T-helper 1 cell treated with Interleukin-12 subunit alpha and Interleukin-12 subunit beta and Interleukin-4 antibody, amounts not matched to agents 30 μg/mL and 1 μg/mL, for 36 hours (primary cell): ENCODE measurements around the gene TXNDC15.
"Not testable (repeated sequence)": the region's sequence is repeated elsewhere in the genome, so short reads cannot be mapped to it uniquely, and the experiment has no call there.

Experiments used
- H3K27ac Mint-ChIP-seq: one replicate; pipeline ENCODE4 v1.8.0; 2021; ENCODE audit warnings: mild to moderate bottlenecking, mixed read lengths
- H3K27me3 Mint-ChIP-seq: one replicate; pipeline ENCODE4 v1.8.0; 2021; ENCODE audit warnings: low read depth, mixed read lengths
- H3K36me3 Mint-ChIP-seq: one replicate; pipeline ENCODE4 v1.8.0; 2021; ENCODE audit warnings: low read depth, mixed read lengths
- H3K4me1 Mint-ChIP-seq: one replicate; pipeline ENCODE4 v1.8.0; 2021; ENCODE audit warnings: low read depth, mixed read lengths
- H3K4me3 Mint-ChIP-seq: one replicate; pipeline ENCODE4 v1.8.0; 2021; ENCODE audit warnings: mild to moderate bottlenecking, moderate library complexity, mixed read lengths
- H3K9me3 Mint-ChIP-seq: one replicate; pipeline ENCODE4 v1.8.0; 2021; ENCODE audit warnings: mixed read lengths

The TXNDC15 gene

DNA sequence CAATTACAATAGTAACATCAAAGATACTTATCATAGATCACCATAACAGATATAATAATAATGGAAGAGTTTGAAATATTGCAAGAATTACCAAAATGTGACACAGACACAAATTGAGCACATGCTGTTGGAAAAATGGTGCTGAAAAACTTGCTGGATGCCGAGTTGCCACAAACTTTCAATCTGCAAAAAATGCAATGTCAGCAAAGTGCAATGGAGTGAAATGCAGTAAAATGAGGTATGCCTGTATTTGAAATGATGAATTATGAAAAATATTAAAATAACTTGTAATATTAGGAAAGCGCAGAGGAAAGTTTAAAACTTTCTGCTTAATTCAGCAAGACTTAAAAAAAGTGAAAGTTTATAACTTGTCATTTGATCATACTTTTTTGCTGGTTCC, 18.8 kb downstream of the TXNDC15 start:
- peaks cover 29% of the 10 kb centered on the region for H3K36me3 Mint-ChIP-seq
- no peaks in the 10 kb centered on the region for H3K27me3 Mint-ChIP-seq
- H3K4me3 Mint-ChIP-seq, result no peak overlapping the region
- H3K9me3 Mint-ChIP-seq, result no peaks in the 10 kb centered on the region
- no peak overlapping the region for H3K27ac Mint-ChIP-seq
- peaks cover 3% of the 10 kb centered on the region for H3K4me1 Mint-ChIP-seq

DNA sequence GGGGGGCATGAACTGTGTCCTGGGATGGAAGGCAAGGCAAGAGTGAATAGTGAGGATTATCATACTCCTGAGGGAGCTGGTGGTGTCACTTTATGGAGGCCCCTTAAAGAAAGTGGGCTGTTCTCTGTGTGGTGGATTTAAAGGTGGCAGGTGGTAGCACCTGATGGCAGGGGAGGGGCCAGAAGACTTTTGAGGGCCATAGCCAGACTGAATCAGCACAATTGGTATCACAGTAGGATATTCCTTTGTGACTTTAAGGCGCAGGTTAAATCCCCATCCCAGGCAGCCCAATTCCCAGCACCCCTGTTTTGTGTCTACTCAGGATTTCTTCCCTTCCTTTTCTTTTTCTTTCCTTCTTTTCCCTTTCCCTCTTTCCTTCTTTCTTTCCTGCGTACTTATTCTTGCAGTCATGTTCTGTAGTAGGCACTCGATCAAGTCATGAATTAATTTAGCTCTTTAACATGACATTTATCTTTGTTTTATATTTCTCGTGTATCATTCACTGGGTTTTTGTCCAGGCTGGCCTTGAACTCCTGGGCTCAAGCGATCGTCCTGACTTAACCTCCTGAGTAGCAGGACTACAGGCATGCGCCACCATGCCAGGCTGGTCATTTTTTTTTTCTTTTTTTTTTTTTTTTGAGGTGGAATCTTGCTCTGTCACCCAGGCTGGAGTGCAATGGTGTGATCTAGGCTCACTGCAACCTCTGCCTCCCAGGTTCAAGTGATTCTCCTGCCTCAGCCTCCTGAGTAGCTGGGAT, 19.8 kb downstream of the TXNDC15 start:
- H3K27me3 Mint-ChIP-seq, result no peaks in the 10 kb centered on the region

DNA sequence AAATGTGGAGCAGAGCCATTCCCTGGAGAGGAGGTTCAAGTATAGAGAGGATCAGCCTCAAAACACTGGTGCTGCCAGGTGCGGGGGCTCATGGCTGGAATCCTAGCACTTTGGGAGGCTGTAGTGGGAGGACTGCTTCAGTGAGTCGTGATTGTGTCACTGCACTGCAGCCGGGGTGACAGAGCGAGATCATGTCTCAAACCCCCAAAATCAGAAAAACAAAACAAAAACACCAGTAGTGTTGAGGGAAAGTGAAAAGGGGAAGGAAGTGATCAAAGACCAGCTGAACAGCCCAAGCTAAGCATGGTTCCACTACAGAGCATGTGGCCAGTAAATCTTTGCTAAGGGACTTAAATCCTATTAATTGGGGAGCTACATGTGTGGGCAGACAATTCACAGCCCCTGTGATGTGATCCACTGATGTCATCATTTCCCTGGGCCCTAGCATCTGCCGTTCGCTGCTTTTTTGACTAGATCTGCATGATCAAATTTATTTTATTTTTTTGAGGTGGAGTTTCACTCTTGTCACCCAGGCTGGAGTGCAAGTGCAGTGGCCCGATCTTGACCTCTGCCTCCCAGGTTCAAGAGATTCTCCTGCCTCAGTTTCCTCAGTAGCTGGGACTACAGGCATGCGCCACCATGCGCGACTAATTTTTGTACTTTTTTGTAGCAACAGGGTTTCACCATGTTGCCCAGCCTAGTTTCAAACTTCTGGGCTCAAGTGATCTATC, 28.1 kb downstream of the TXNDC15 start:
- Mint-ChIP-seq H3K27me3 (no peaks in the 10 kb centered on the region), H3K4me1 (peaks cover 13% of the 10 kb centered on the region), H3K9me3 (no peaks in the 10 kb centered on the region), H3K36me3 (peaks cover 8% of the 10 kb centered on the region), H3K4me3 (no peak overlapping the region), H3K27ac (no peak overlapping the region)

More for the DNA sequence above, 19.8 kb downstream of the TXNDC15 start:
- H3K27ac Mint-ChIP-seq, result no peak overlapping the region
- H3K9me3 Mint-ChIP-seq, result no peaks in the 10 kb centered on the region
- peaks cover 3% of the 10 kb centered on the region for H3K4me1 Mint-ChIP-seq
- H3K36me3 Mint-ChIP-seq, result peaks cover 29% of the 10 kb centered on the region
- no peak overlapping the region for H3K4me3 Mint-ChIP-seq

DNA sequence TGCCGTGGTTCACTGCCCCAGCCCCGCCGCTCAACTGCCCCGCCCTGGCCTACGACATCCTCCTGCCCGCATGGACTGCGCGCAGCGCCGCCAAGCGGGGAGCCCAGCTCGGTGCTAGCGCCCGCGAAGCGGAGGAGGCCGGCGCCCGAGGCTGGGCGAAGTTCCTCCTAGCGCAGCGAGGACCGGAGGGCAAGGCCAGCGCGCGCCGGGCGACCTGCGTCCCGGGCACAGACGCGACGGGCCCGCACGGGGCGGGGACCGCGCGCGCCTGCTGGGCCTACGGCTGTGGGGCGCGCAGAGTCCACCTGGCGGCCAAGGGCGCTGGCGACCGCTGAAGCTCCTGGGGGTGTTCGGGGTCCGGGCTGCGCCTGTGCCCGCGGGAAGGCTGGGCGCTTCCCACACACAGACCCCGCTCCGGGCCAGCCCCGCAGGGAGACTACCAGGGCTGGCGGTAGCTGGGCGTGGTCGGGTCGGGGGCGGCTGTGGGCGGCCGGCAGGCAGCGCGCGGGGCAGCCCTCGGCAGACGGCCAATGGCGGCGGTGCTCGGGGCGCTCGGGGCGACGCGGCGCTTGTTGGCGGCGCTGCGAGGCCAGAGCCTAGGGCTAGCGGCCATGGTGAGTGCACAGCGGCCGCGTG, 30.6 kb downstream of the TXNDC15 start, which contains the start of gene PCBD2:
Gene PCBD2, plus strand, starts transcription at position 522 of the 636 bp plus-strand sequence. Its CDS starts 9 bp downstream, at position 531.
- peaks cover 8% of the 10 kb centered on the region for H3K36me3 Mint-ChIP-seq
- H3K27ac Mint-ChIP-seq, result peak within 1 kb of the TSS; percentile 95
- peaks cover 16% of the 10 kb centered on the region for H3K4me1 Mint-ChIP-seq
- H3K27me3 Mint-ChIP-seq, result no peaks in the 10 kb centered on the region
- no peaks in the 10 kb centered on the region for H3K9me3 Mint-ChIP-seq
- H3K4me3 Mint-ChIP-seq, result peak within 1 kb of the TSS; percentile 91

DNA sequence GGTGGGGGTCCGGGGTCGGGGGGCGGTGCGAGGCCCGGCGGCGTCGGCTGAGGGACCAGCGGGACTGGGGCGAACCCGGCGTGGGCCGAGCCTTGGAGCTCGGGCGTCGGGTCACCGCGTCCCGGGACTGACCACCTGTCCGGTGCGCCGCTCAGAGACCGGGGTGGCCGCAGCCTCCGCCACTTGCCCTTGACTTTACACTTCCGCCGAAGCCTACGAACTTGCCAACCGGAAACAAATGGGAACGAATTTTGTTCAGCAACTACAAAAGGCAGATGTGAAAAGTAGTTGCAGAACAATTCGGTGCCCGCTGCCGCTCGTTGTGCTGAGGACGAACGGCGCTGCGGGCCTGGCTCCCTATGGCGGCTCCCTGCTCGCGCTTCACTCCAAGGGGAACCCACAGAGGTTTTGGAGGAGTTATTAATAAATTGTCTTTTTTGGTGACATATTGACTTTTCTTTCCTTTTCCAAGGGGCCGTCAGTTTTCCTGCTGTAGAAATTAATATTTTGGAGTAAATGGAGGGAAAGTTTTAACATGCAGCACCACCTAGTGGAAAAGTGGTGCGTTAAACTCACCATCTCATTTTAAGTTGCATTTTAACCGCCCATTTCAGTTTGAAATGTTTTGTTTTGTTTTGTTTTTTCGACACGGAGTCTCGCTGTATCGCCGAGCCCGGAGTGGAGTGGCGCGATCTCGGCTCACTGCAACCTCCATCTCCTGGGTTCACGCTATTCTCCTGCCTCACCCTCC, 31.2 kb downstream of the TXNDC15 start:
- Mint-ChIP-seq H3K4me3 (peak overlapping the region; percentile 91), H3K27me3 (no peaks in the 10 kb centered on the region), H3K9me3 (no peaks in the 10 kb centered on the region), H3K36me3 (peaks cover 3% of the 10 kb centered on the region), H3K4me1 (peaks cover 20% of the 10 kb centered on the region), H3K27ac (peak overlapping the region; percentile 95)

DNA sequence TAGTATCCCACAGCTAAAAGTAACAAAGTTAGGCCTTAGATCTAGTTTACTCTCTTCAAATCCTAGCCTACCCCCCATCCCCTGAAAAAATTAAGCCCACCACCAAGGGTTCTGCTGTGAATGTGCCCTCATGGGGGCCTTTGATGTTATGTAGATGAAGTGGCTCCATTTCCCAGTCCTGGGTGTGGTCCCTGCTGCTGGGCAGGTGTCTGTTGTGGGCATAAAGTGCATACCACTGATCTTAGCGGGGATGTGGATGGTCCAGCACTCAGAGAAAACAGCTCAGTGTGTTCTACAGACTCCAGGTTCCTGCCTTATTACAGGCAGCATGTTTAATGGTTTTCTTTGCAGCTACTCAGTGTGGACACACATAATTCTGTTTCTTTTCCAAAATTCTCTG, 32.6 kb downstream of the TXNDC15 start:
- Mint-ChIP-seq H3K27ac (peak overlapping the region; percentile 31), H3K4me3 (no peak overlapping the region), H3K4me1 (peaks cover 20% of the 10 kb centered on the region)

GRCh38 chr5:134910752-134911151, 36.6 kb downstream of the TXNDC15 start:
- H3K4me3 Mint-ChIP-seq, H3K27ac Mint-ChIP-seq, H3K9me3 Mint-ChIP-seq, H3K36me3 Mint-ChIP-seq, H3K27me3 Mint-ChIP-seq: not testable (repeated sequence)
- H3K4me1 Mint-ChIP-seq, result peaks cover 13% of the 10 kb centered on the region

More for the DNA sequence above, 32.6 kb downstream of the TXNDC15 start:
- Mint-ChIP-seq H3K27me3 (no peaks in the 10 kb centered on the region), H3K36me3 (peaks cover 7% of the 10 kb centered on the region), H3K9me3 (no peaks in the 10 kb centered on the region)

GRCh38 chr5:134911285-134912206, 37.4 kb downstream of the TXNDC15 start:
- Mint-ChIP-seq H3K4me1 (peaks cover 11% of the 10 kb centered on the region), H3K36me3 (peaks cover 12% of the 10 kb centered on the region), H3K9me3 (no peaks in the 10 kb centered on the region), H3K4me3 (no peak overlapping the region), H3K27ac (no peak overlapping the region), H3K27me3 (no peaks in the 10 kb centered on the region)

DNA sequence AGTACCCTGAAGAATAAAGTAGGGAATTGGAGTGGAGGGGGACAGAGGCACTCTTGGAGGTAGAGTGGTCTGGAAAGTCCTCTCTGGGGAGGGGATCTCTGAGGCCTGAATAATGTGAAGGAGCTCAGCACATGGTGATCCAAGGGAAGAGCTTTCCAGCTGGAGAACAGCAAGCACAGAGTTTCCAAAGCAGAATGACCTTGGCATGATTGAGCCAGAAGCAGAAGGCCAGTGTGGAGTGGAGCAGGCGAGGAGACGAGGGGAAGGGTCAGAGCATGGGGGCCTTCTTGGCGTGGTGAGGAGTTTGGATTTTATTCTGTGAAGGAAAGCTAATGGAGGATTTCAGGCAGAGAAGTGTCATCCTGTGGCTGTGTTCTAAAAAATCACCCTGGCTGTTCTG, 39.1 kb downstream of the TXNDC15 start:
- Mint-ChIP-seq H3K9me3 (no peaks in the 10 kb centered on the region), H3K27me3 (no peaks in the 10 kb centered on the region), H3K4me1 (peaks cover 8% of the 10 kb centered on the region), H3K36me3 (peaks cover 18% of the 10 kb centered on the region), H3K27ac (no peak overlapping the region), H3K4me3 (no peak overlapping the region)

- Mint-ChIP-seq H3K4me3 (no peak overlapping the region), H3K9me3 (no peaks in the 10 kb centered on the region), H3K4me1 (peaks cover 8% of the 10 kb centered on the region), H3K27ac (no peak overlapping the region), H3K27me3 (no peaks in the 10 kb centered on the region), H3K36me3 (peaks cover 19% of the 10 kb centered on the region)
Measured at GRCh38 chr5:134913795-134914194, 39.6 kb downstream of the TXNDC15 start.

DNA sequence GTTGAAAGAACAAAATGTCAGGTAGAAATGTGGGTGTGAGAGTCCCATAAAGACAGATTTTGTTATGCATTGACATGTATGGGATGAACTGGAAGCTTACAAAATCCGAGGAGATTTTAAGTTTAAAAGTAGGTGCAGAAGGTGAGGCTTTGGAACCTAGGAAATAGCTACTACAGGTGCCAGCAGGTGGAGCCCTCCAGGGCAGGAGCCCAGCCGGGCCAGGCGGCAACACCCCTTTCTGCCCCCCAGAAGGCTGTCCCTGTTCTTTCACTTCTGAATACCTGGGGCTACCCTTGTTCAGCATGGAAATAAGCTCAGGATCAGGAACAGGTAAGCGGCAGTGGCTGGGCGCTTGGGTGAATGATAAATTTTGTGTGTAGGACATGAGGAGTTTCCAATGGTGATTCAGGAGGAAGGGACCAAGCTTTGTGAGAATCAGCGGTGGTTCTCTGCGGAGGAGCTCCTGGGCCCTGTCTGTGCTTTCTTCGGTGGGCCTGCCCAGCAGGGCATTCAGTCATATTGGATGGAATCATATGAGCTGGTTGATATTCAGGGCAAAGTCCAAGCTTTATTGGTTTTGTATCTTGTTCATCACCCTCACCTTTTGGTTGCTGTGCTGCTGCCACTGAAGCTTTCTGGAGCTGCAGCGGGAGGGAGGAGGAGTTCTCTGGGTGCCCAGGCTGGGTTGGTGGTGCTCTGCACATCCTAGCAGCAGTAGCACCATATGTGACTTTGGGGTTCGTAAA, 43.1 kb downstream of the TXNDC15 start:
- Mint-ChIP-seq H3K36me3 (peaks cover 30% of the 10 kb centered on the region), H3K4me3 (no peak overlapping the region), H3K4me1 (peaks cover 13% of the 10 kb centered on the region), H3K27me3 (no peaks in the 10 kb centered on the region), H3K27ac (no peak overlapping the region), H3K9me3 (no peaks in the 10 kb centered on the region)

DNA sequence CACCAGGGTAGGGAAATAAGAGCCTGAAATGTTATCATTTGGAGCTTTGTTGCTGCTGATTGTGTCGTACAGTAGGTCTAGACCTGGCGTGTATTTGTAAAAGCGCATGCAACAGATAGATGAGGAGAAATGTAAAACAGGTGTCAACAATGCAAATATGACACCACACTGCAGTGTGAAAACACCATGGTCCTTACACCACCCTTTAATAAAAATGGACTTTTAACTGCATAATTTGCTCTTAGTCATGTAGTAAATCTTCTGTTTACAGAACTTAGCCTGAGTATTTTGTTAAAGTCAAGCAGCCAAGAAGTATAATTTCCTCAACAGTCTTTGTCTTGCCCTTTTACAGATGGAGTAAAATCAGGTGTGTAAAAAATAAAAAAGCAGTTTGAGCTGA, 44.7 kb downstream of the TXNDC15 start:
- Mint-ChIP-seq H3K27ac (no peak overlapping the region), H3K9me3 (no peaks in the 10 kb centered on the region), H3K4me3 (no peak overlapping the region), H3K36me3 (peaks cover 33% of the 10 kb centered on the region), H3K4me1 (peaks cover 13% of the 10 kb centered on the region), H3K27me3 (no peaks in the 10 kb centered on the region)
